CD14-positive monocyte (primary cell): ENCODE measurements around the gene HMOX2. TPM values are rescaled to one million over a fixed set of nuclear protein-coding genes. Genes with fewer than 3 reads are reported as not detected.

Experiments used
- DNase-seq, 3 donors: peaks; one replicate each; pipeline ENCODE4 v3.0.0-alpha.2; 2011 to 2022
- H2AFZ ChIP-seq: 2 replicates; pipeline ENCODE4 v1.6.0; 2012; ENCODE audit warnings: mild to moderate bottlenecking, low read depth, low read length, inconsistent platforms; ENCODE audit not compliant: insufficient read depth, poor library complexity, severe bottlenecking
- H3K27ac ChIP-seq, 2 donors: 1 replicate in 1 of 2; 2 replicates in 1 of 2; pipeline ENCODE4 v1.5.1; 2012 to 2013; ENCODE audit warnings: low read length in 2 of 2, control low read depth in 1 of 2, inconsistent platforms in 1 of 2, low read depth in 1 of 2, mild to moderate bottlenecking in 1 of 2
- H3K27me3 ChIP-seq, 2 donors: one replicate each; pipeline versions ENCODE4 v1.6.0 to v1.6.1; 2011 to 2013; ENCODE audit warnings: low read length in 2 of 2; ENCODE audit not compliant: control insufficient read depth in 2 of 2, insufficient read depth in 2 of 2
- H3K36me3 ChIP-seq, 2 donors: replicated peaks in 1 of 2; 1 replicate in 1 of 2; 2 replicates in 1 of 2; pipeline versions ENCODE4 v1.5.1 to v1.6.1; 2012 to 2013; ENCODE audit warnings: low read length in 2 of 2, control low read depth in 1 of 2, inconsistent platforms in 1 of 2, mild to moderate bottlenecking in 1 of 2; ENCODE audit not compliant: insufficient read depth in 2 of 2, control insufficient read depth in 1 of 2
- H3K4me1 ChIP-seq, 2 donors: 1 replicate in 1 of 2; 2 replicates in 1 of 2; pipeline versions ENCODE4 v1.5.1 to v1.6.1; 2012 to 2013; ENCODE audit warnings: low read length in 2 of 2, control low read depth in 1 of 2, inconsistent platforms in 1 of 2, mild to moderate bottlenecking in 1 of 2, moderate library complexity in 1 of 2; ENCODE audit not compliant: insufficient read depth in 2 of 2, control insufficient read depth in 1 of 2
- H3K4me2 ChIP-seq: replicated peaks from 2 replicates; pipeline ENCODE3; 2012; ENCODE audit warnings: low read length, moderate library complexity, mild to moderate bottlenecking; ENCODE audit not compliant: poor library complexity, severe bottlenecking; ENCODE audit errors: extremely low read depth
- H3K4me3 ChIP-seq, 3 experiments: fragments of 200-600 bp in 1 of 3; sonication (generic) in 1 of 3; replicated peaks in 1 of 3; 1 replicate in 2 of 3; 2 replicates in 1 of 3; pipeline ENCODE4 v1.5.1; 2011 to 2013; ENCODE audit warnings: low read length in 3 of 3, mild to moderate bottlenecking in 3 of 3, control low read depth in 2 of 3, low read depth in 2 of 3, inconsistent platforms in 1 of 3, moderate library complexity in 1 of 3
- H3K79me2 ChIP-seq: 2 replicates; pipeline ENCODE4 v1.6.0; 2012; ENCODE audit warnings: mild to moderate bottlenecking, control low read depth, inconsistent platforms, low read length, moderate library complexity; ENCODE audit not compliant: insufficient read depth
- H3K9ac ChIP-seq: 2 replicates; pipeline ENCODE4 v1.6.0; 2017; ENCODE audit warnings: low read length, mild to moderate bottlenecking; ENCODE audit not compliant: insufficient read depth, poor library complexity, severe bottlenecking
- H3K9me3 ChIP-seq, 2 donors: replicated peaks in 1 of 2; 1 replicate in 1 of 2; 2 replicates in 1 of 2; pipeline versions ENCODE4 v1.5.1 to v1.6.1; 2012 to 2013; ENCODE audit warnings: low read length in 2 of 2, control low read depth in 1 of 2; ENCODE audit not compliant: control insufficient read depth in 1 of 2, insufficient read depth in 1 of 2
- H4K20me1 ChIP-seq: 2 replicates; pipeline ENCODE4 v1.6.0; 2012; ENCODE audit warnings: mild to moderate bottlenecking, low read length, control low read depth, moderate library complexity; ENCODE audit not compliant: insufficient read depth
- H3K27ac Mint-ChIP-seq, 7 donors: one replicate each; pipeline ENCODE4 v1.8.0; 2020; ENCODE audit warnings: mild to moderate bottlenecking in 7 of 7, mixed read lengths in 7 of 7, moderate library complexity in 6 of 7, inconsistent platforms in 2 of 7
- H3K27me3 Mint-ChIP-seq, 3 donors: one replicate each; pipeline ENCODE4 v1.8.0; 2021 to 2022; ENCODE audit warnings: low read depth in 3 of 3, mild to moderate bottlenecking in 3 of 3, mixed read lengths in 3 of 3, moderate library complexity in 3 of 3, inconsistent platforms in 1 of 3
- H3K36me3 Mint-ChIP-seq, 2 donors: one replicate each; pipeline ENCODE4 v1.8.0; 2020; ENCODE audit warnings: mixed read lengths in 2 of 2, inconsistent platforms in 1 of 2, mild to moderate bottlenecking in 1 of 2
- H3K4me1 Mint-ChIP-seq: one replicate; pipeline ENCODE4 v1.8.0; 2020; ENCODE audit warnings: mild to moderate bottlenecking, mixed read lengths
- H3K4me3 Mint-ChIP-seq, 2 donors: one replicate each; pipeline ENCODE4 v1.8.0; 2020; ENCODE audit warnings: mild to moderate bottlenecking in 2 of 2, mixed read lengths in 2 of 2, moderate library complexity in 1 of 2
- H3K9me3 Mint-ChIP-seq, 7 donors: one replicate each; pipeline ENCODE4 v1.8.0; 2020 to 2022; ENCODE audit warnings: mixed read lengths in 7 of 7, mild to moderate bottlenecking in 6 of 7, moderate library complexity in 6 of 7, inconsistent platforms in 2 of 7
- WGBS: methylation state at CpG from one replicate; pipeline ENCODE4 v1.1.5; 2013; ENCODE audit warnings: missing lambda C conversion rate; ENCODE audit not compliant: insufficient coverage; 5-methylcytosine and 5-hydroxymethylcytosine counted together
- intact Hi-C, 2 donors: fragments of 100-400 bp; cut with micrococcal nuclease; formaldehyde crosslinking; loops; one replicate each; pipeline versions ENCODE4 v1.15.0 to v1.15.1; 2023
- polyA plus RNA-seq, 3 donors: library from polyadenylated mRNA; depleted of rRNA in 1 of 3; unstranded in 2 of 3; stranded (reverse) in 1 of 3; fragments of 300-500 nt in 2 of 3; fragments of >200 nt in 1 of 3; fragmentation: Illumina TruSeq in 2 of 3; gene quantifications; 1 replicate in 2 of 3; 2 replicates in 1 of 3; pipeline ENCODE4 v1.2.3, GENCODE V29; 2012 to 2021
- TF ChIP-seq, protein P1 (sequence below): fragments of 200-600 bp; IDR thresholded peaks from one replicate; pipeline ENCODE4 v1.8.0; 2022; ENCODE audit warnings: antibody characterized with exemption, mild to moderate bottlenecking

The HMOX2 gene
- polyA plus RNA-seq, 3 donors, result 21.7 to 33.2 (median 25.0) TPM

DNA sequence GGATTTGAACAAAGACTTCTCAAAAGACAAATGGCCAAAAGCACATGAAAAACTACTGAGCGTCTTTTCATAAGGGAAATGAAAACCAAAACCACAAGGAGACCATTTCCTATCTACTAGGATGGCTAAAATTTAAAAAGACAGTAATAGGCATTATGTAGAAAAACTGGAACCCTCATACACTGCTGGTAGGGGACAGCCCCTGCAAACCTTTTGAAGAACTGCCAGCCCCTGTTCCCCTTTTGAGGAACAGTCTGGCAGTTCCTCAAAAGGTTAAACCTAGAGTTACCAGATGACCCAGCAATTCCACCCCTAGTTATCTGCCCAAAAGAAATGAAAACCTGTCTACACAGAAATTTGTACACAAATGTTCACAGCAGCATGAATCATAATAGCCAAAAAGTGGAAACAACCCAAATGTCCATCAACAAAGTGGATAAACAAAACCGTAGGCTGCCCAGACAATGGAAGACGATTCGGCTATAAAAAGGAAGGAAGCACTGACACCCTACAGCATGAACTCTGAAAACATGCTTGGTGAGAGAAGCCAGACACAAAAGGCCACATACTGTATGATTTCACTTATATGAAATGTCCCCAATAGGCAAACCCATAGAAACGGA lies 39.5 kb downstream of the HMOX2 start:
- peaks cover 11 to 16% of the 10 kb centered on the region in 2 donors for H3K36me3 ChIP-seq
- peak overlapping the region in 2 of 3 experiments; percentile 13 to 69 for H3K4me3 ChIP-seq
- H3K79me2 ChIP-seq, result peaks cover 55% of the 10 kb centered on the region
- H3K27ac ChIP-seq, result peak overlapping the region; percentile 67 to 86
- peak overlapping the region; percentile 41 for H3K9ac ChIP-seq
- peak overlapping the region; percentile 81 for H3K4me2 ChIP-seq
- Mint-ChIP-seq H3K27ac (peak overlapping the region; percentile 89 to 96 (median 94)), H3K9me3 (peaks cover 0 to 1% (median 0%) of the 10 kb centered on the region in 7 donors), H3K27me3 (peaks cover 0 to 1% (median 0%) of the 10 kb centered on the region in 3 donors), H3K4me3 (peak overlapping the region; percentile 63 to 81), H3K4me1 (peaks cover 81% of the 10 kb centered on the region), H3K36me3 (peaks cover 16 to 23% of the 10 kb centered on the region in 2 donors)
- no peaks in the 10 kb centered on the region for H3K27me3 ChIP-seq
- 0% methylated on average over 3 of the region's 5 CpGs for WGBS
- peak overlapping the region; percentile 25 for H2AFZ ChIP-seq
- peak; percentile 87 to 93 (median 93) for DNase-seq
- intact Hi-C loops, result loop anchor here in 1 of 2 donors (10.0 kb wide), 1 partner anchor 99 kb away; the partner anchor contains the start of gene UBALD1
- H4K20me1 ChIP-seq, result no peaks in the 10 kb centered on the region
- peaks cover 78 to 87% of the 10 kb centered on the region in 2 donors for H3K4me1 ChIP-seq
- H3K9me3 ChIP-seq, result no peaks in the 10 kb centered on the region
- TF ChIP-seq, protein P1, sequence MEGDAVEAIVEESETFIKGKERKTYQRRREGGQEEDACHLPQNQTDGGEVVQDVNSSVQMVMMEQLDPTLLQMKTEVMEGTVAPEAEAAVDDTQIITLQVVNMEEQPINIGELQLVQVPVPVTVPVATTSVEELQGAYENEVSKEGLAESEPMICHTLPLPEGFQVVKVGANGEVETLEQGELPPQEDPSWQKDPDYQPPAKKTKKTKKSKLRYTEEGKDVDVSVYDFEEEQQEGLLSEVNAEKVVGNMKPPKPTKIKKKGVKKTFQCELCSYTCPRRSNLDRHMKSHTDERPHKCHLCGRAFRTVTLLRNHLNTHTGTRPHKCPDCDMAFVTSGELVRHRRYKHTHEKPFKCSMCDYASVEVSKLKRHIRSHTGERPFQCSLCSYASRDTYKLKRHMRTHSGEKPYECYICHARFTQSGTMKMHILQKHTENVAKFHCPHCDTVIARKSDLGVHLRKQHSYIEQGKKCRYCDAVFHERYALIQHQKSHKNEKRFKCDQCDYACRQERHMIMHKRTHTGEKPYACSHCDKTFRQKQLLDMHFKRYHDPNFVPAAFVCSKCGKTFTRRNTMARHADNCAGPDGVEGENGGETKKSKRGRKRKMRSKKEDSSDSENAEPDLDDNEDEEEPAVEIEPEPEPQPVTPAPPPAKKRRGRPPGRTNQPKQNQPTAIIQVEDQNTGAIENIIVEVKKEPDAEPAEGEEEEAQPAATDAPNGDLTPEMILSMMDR, result no peak

DNA sequence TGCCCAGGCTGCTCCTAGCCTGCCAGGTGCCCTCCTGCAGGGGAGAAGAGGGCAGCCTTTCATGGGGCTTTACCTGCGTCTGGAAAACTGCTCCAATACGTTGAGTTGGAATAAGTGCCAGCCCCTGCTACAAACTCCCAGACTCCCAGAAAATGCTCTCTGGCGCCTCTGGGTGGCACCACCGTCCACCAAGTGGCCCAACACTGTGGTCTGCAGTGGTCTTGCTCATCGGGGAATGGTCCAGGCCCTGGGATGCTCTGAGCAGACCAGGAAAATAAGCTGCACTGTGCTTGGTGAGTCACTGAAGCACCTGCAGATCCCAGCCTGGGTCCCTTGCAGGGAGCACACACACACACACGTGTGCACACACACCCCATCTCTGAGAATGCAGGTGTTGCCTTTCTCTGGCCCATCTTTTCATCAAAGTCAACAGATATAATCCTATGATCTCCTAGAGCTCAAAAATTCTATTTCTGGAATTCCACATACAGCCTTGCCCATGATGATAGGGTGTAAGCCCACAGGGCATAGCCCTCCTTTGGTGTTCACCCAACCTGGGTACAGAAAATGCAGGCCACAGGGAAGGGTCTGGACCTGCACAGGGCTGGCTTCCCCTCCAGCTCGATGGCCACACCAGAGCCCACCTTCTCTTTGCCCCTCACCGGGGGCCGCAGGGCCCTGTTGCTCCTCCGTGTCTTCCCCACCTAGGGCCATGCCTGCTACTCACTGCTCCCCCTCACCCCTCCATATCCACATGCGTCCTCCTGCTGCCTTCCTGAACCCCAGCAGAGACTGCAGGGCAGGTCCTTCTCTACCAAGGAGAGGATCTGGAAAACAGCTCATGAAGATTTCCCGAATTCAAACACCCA lies 41.8 kb downstream of the HMOX2 start:
- no peak overlapping the region for H3K9ac ChIP-seq
- no peaks in the 10 kb centered on the region for H3K27me3 ChIP-seq
- H3K4me2 ChIP-seq, result no peak overlapping the region
- Mint-ChIP-seq H3K4me3 (no peak overlapping the region), H3K4me1 (peaks cover 70% of the 10 kb centered on the region), H3K36me3 (peaks cover 5 to 15% of the 10 kb centered on the region in 2 donors), H3K27me3 (peaks cover 0 to 3% (median 1%) of the 10 kb centered on the region in 3 donors), H3K9me3 (peaks cover 0 to under 1% (median 0%) of the 10 kb centered on the region in 7 donors), H3K27ac (peak overlapping the region in 4 of 7 donors; percentile 38 to 82 (median 55))
- H3K79me2 ChIP-seq, result peaks cover 49% of the 10 kb centered on the region
- TF ChIP-seq, protein P1, result peak; percentile 59
- no peak overlapping the region for H2AFZ ChIP-seq
- H3K27ac ChIP-seq, result no peak overlapping the region
- H4K20me1 ChIP-seq, result no peaks in the 10 kb centered on the region
- no peaks in the 10 kb centered on the region for H3K9me3 ChIP-seq
- intact Hi-C loops, result loop anchor here in 1 of 2 donors (10.0 kb wide), 1 partner anchor 97 kb away; the partner anchor contains the start of gene UBALD1
- no peak overlapping the region for H3K4me3 ChIP-seq
- DNase-seq, result no peak
- 82% methylated on average over 11 of the region's 12 CpGs for WGBS
- peaks cover 0 to 2% of the 10 kb centered on the region in 2 donors for H3K36me3 ChIP-seq
- peaks cover 65 to 75% of the 10 kb centered on the region in 2 donors for H3K4me1 ChIP-seq
